ENCODE data around the gene SLC4A3. TPM values are rescaled to one million over a fixed set of nuclear protein-coding genes. Genes with fewer than 3 reads are reported as not detected.

SLC4A3 gene
- total RNA-seq, 2 donors from 2014 or later = 0.47 to 0.72 TPM

DNA sequence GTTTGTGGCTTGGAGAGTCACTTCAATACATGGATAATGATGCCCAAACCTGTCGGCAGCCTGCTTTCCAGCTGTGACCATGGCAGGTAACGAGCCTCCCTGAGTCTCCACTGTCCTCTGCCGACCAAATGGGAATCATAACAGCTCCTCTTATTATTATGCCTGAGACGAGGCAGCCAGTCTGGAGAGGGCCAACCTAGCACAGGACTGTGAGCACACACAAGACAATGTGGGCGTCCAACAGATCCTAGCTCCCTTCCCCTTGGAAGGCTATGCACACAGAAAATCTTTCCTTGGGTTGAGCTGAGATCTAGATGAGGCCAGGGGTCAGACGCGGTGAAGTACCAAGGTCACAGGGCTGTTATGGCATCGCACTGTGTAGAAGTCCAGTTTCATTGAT is 890 bp upstream of the SLC4A3 start:
- no peak overlapping the region for H3K27ac ChIP-seq
- intact Hi-C loops (cut with DNase I) = no loop called here
- DNase-seq = no peak
- no peak overlapping the region for H3K4me3 ChIP-seq
- no peaks in the 10 kb centered on the region for H3K36me3 ChIP-seq
- no peaks in the 10 kb centered on the region for H3K9me3 ChIP-seq
- H3K27me3 ChIP-seq = no peaks in the 10 kb centered on the region
- H3K9ac ChIP-seq (ENCODE audit: low read depth in 2 of 2, low read length in 2 of 2) = no peak overlapping the region
- H3K4me1 ChIP-seq = peaks cover 4% of the 10 kb centered on the region
- TF ChIP-seq, protein P1, sequence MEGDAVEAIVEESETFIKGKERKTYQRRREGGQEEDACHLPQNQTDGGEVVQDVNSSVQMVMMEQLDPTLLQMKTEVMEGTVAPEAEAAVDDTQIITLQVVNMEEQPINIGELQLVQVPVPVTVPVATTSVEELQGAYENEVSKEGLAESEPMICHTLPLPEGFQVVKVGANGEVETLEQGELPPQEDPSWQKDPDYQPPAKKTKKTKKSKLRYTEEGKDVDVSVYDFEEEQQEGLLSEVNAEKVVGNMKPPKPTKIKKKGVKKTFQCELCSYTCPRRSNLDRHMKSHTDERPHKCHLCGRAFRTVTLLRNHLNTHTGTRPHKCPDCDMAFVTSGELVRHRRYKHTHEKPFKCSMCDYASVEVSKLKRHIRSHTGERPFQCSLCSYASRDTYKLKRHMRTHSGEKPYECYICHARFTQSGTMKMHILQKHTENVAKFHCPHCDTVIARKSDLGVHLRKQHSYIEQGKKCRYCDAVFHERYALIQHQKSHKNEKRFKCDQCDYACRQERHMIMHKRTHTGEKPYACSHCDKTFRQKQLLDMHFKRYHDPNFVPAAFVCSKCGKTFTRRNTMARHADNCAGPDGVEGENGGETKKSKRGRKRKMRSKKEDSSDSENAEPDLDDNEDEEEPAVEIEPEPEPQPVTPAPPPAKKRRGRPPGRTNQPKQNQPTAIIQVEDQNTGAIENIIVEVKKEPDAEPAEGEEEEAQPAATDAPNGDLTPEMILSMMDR (IDR thresholded peaks at IDR 0.05) = no peak

DNA sequence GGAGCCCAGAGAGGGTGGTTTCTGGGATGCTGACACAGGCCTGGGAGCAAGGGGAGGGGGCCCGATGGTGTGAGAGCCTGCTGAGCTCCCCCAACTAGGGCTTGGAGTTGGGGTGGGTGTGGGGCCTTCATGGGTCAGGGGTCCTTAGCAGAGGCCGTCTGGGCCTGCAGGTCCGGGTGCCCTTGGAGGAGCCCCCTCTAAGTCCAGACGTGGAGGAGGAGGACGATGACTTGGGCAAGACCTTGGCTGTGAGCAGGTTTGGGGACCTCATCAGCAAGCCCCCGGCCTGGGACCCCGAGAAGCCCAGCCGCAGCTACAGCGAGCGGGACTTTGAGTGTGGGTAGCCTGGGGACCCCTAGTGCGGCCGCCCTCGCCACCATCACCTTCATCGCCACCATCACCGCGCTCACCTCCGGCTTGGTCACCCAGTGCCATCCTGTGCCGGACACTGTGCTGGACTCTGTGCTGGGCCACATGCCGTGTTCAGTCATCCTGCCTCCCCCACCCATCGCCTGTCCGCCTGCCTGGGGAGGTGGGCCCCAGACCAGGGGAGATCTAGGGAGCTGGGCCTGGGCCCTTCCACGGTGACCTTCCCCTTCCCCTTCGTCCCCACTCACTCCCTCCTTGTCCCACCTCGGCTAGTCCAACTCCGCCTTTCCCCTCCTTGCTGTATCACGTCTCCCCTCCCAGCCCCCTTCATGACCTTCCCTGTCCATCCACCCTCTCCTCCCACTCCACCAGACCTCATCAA is 980 bp downstream of the SLC4A3 start:
- Histone ChIP-seq H3K36me3 (no peaks in the 10 kb centered on the region), H3K4me1 (peaks cover 4% of the 10 kb centered on the region), H3K9me3 (no peaks in the 10 kb centered on the region), H3K4me3 (no peak overlapping the region), H3K27me3 (no peaks in the 10 kb centered on the region), H3K27ac (no peak overlapping the region), H3K9ac (ENCODE audit: low read depth in 2 of 2, low read length in 2 of 2) (no peak overlapping the region)
- intact Hi-C loops (cut with DNase I) = no loop called here
- DNase-seq = no peak
- TF ChIP-seq, protein P1 (IDR thresholded peaks at IDR 0.05) = no peak

DNA sequence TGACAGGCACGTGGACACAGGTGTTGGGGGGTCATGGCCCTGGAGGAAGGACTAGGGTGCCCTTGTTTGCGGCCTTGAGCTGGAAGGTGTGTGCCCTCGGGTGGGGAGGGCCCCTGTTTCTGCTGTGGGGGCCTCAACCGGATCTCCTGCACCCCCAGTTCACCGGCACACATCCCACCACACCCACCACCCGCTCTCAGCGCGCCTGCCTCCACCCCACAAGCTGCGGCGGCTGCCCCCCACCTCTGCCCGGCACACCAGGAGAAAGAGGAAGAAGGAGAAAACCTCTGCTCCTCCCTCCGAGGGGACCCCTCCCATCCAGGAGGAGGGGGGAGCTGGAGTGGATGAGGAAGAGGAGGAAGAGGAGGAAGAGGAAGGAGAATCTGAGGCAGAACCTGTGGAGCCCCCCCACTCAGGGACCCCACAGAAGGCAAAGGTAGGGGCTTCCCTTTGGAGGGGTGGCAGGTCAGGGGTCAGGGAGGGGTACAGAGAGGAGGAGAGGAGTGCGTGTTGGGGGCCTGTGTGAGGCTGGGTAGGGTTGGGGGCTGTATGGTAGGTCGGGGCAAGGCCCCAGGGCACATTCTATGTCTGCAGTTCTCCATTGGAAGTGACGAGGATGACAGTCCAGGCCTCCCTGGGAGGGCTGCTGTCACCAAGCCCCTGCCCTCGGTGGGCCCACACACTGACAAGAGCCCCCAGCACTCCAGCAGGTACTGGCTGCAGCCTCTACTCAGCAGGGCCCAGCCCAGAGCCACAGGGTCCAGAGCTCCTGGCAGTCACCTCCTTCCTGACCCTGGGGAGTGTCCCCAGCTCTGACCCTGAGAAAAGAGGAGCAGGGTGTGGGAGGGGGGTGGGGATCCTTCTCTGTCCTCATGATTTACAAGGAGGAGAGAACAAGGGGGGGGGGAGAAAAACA is 1.8 kb downstream of the SLC4A3 start:
- intact Hi-C loops (cut with DNase I) = no loop called here
- no peak overlapping the region for H3K9ac ChIP-seq (ENCODE audit: low read depth in 2 of 2, low read length in 2 of 2)
- DNase-seq = no peak

DNA sequence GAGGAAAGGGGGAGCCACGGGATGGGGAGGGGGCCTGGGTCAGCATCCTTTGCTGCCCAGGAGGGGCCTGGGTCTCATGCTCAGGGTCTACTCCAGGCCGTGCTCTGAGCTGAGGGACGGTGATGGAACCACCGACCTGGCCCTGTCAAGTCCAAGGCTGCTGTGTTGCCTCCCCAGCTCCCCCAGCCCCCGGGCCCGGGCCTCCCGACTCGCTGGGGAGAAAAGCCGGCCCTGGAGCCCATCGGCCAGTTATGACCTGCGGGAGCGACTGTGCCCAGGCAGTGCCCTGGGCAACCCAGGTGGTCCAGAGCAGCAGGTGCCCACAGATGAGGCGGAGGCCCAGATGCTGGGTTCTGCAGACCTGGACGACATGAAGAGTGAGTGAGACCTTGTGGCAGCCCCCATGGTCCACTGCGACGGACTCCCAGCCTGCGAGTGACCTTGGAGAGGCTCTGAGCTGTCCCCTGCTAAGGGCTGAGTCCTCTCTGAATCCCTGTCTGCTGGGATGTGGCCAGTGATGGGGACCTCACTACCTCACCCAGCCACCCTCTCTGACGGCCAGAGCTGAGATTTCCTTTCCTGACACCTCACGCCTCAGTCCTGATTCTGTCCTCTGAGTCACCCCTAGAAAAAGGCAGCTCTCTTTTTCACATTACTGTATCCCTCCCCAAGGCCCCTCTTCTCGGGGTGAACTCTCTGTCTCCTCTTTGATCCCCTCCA is 2.7 kb downstream of the SLC4A3 start:
- H3K27me3 ChIP-seq = no peaks in the 10 kb centered on the region
- no peak for DNase-seq
- TF ChIP-seq, protein P1 (IDR thresholded peaks at IDR 0.05) = no peak
- no peaks in the 10 kb centered on the region for H3K9me3 ChIP-seq
- intact Hi-C loops (cut with DNase I) = no loop called here
- no peak overlapping the region for H3K9ac ChIP-seq (ENCODE audit: low read depth in 2 of 2, low read length in 2 of 2)
- H3K4me3 ChIP-seq = no peak overlapping the region
- peaks cover 4% of the 10 kb centered on the region for H3K4me1 ChIP-seq
- H3K27ac ChIP-seq = no peak overlapping the region
- H3K36me3 ChIP-seq = no peaks in the 10 kb centered on the region

More for the DNA sequence above, 1.8 kb downstream of the SLC4A3 start:
- no peak overlapping the region for H3K27ac ChIP-seq
- H3K36me3 ChIP-seq = no peaks in the 10 kb centered on the region
- no peak overlapping the region for H3K4me3 ChIP-seq
- TF ChIP-seq, protein P1 (IDR thresholded peaks at IDR 0.05) = no peak
- H3K9me3 ChIP-seq = no peaks in the 10 kb centered on the region
- H3K4me1 ChIP-seq = peaks cover 4% of the 10 kb centered on the region
- H3K27me3 ChIP-seq = no peaks in the 10 kb centered on the region

DNA sequence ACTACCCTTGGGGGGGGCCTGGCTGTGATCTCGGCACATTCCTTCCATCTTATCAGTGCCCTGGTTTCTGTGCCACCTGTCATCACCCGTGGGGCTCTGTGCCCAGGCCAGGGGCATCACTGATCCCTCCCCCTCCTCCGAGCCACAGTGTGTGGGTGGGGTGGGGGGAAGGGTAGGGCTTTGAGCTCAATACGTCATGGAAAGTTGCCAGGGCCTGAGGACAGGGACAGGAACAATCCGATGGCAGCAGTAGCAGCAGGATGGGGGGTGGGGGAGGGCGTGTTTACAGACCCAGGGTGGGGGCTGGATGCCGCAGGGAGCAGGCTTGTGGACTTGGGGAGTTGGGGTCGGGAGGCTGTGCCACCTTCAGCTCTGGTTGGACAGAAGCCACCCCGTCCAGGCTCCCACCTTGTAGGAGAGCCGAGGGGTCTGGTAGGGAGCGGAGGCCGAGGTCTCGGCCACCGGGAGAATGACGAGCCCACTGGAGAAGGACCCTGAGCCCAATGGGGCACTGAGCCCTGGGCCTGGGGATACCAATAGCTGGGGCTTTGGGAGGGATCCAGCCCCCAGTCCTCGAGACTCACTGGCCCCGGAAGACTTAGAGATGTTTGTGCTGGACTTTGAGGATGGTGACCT is 3.5 kb downstream of the SLC4A3 start:
- TF ChIP-seq, protein P1 (IDR thresholded peaks at IDR 0.05) = no peak
- DNase-seq = no peak
- Histone ChIP-seq H3K36me3 (no peaks in the 10 kb centered on the region), H3K27me3 (no peaks in the 10 kb centered on the region), H3K9ac (ENCODE audit: low read depth in 2 of 2, low read length in 2 of 2) (no peak overlapping the region), H3K27ac (no peak overlapping the region), H3K9me3 (no peaks in the 10 kb centered on the region), H3K4me3 (no peak overlapping the region), H3K4me1 (peaks cover 4% of the 10 kb centered on the region)
- intact Hi-C loops (cut with DNase I) = no loop called here

Measured in colonic mucosa (tissue), 4 donors.